GM18508 (cell line): Measurements from ENCODE around the gene CNTNAP2.

ENCODE experiments used
- ATAC-seq: cut with Tn5 transposase; IDR thresholded peaks from one replicate; pipeline ENCODE4 v1.9.1; 2021; ENCODE audit warnings: moderate number of reproducible peaks; ENCODE audit not compliant: insufficient read depth, unreplicated experiment

CNTNAP2 gene

GRCh38 chr7:146655928-146656797 is 539.6 kb downstream of the CNTNAP2 start:
- no peak for ATAC-seq

GRCh38 chr7:146656988-146657387 is 540.4 kb downstream of the CNTNAP2 start:
- ATAC-seq: no peak

- no peak for ATAC-seq
Observed at GRCh38 chr7:146658604-146659003, 542.0 kb downstream of the CNTNAP2 start.

- ATAC-seq: no peak
Observed at GRCh38 chr7:146659732-146660131, 543.1 kb downstream of the CNTNAP2 start.

GRCh38 chr7:146660839-146661238 is 544.2 kb downstream of the CNTNAP2 start:
- ATAC-seq: no peak

GRCh38 chr7:146661435-146661834 is 544.8 kb downstream of the CNTNAP2 start:
- ATAC-seq: no peak

- no peak for ATAC-seq
Observed at GRCh38 chr7:146661929-146662328, 545.3 kb downstream of the CNTNAP2 start.

- no peak for ATAC-seq
Observed at GRCh38 chr7:146665023-146665422, 548.4 kb downstream of the CNTNAP2 start.

GRCh38 chr7:146670532-146670931 is 553.9 kb downstream of the CNTNAP2 start:
- no peak for ATAC-seq

- no peak for ATAC-seq
Observed at GRCh38 chr7:146681487-146681886, 564.9 kb downstream of the CNTNAP2 start.

- no peak for ATAC-seq
Observed at GRCh38 chr7:146683439-146683838, 566.8 kb downstream of the CNTNAP2 start.

- ATAC-seq: no peak
Observed at GRCh38 chr7:146690987-146691386, 574.4 kb downstream of the CNTNAP2 start.

GRCh38 chr7:146698995-146699610 is 582.5 kb downstream of the CNTNAP2 start:
- no peak for ATAC-seq

- ATAC-seq: no peak
Observed at GRCh38 chr7:146700015-146700560, 583.5 kb downstream of the CNTNAP2 start.

GRCh38 chr7:146701166-146701565 is 584.6 kb downstream of the CNTNAP2 start:
- ATAC-seq: no peak

GRCh38 chr7:146702898-146703297 is 586.3 kb downstream of the CNTNAP2 start:
- ATAC-seq: no peak

- ATAC-seq: no peak
Observed at GRCh38 chr7:146709451-146710027, 592.9 kb downstream of the CNTNAP2 start.

- ATAC-seq: no peak
Observed at GRCh38 chr7:146713205-146713604, 596.6 kb downstream of the CNTNAP2 start.

GRCh38 chr7:146713934-146714333 is 597.3 kb downstream of the CNTNAP2 start:
- no peak for ATAC-seq

- no peak for ATAC-seq
Observed at GRCh38 chr7:146720195-146720594, 603.6 kb downstream of the CNTNAP2 start.

- ATAC-seq: no peak
Observed at GRCh38 chr7:146722986-146723385, 606.4 kb downstream of the CNTNAP2 start.
